ENCODE data around the gene FHIT. TPM values are rescaled to one million over a fixed set of nuclear protein-coding genes. Genes with fewer than 3 reads are reported as not detected.

Gene FHIT
- total RNA-seq, 1 experiment from 2014 or later, result 3.6 TPM

- no TSS peak for BruUV-seq (replicated peaks)
- POLR2A ChIA-PET (ENCODE audit: unreplicated experiment), result no interaction called here
- Histone ChIP-seq H2AFZ (ENCODE audit: low read length) (no peak overlapping the region), H3K36me3 (ENCODE audit: low read depth, low read length) (no peaks in the 10 kb centered on the region), H3K79me2 (ENCODE audit: low read length) (no peaks in the 10 kb centered on the region), H3K27me3 (ENCODE audit: low read length) (peaks cover 12% of the 10 kb centered on the region), H3K4me1 (ENCODE audit: insufficient read depth, low read length) (no peaks in the 10 kb centered on the region), H3K9me3 (ENCODE audit: low read length) (no peaks in the 10 kb centered on the region), H3K4me3 (ENCODE audit: low read length) (no peak overlapping the region), H3K4me2 (ENCODE audit: low read length) (no peak overlapping the region), H3F3A (ENCODE audit: low read length, unreplicated experiment) (no peaks in the 10 kb centered on the region), H3K27ac (ENCODE audit: low read length) (no peak overlapping the region), H3K9me2 (replicated peaks; ENCODE audit: low read length) (no peaks in the 10 kb centered on the region), H4K20me1 (ENCODE audit: low read length) (no peaks in the 10 kb centered on the region), H3K9ac (ENCODE audit: low read length) (no peak overlapping the region)
- intact Hi-C loops (cut with micrococcal nuclease), result no loop called here
- ATAC-seq (no peak), DNase-seq (no peak)
- CTCF ChIA-PET, result no interaction called here
- TF ChIP-seq EZH2phosphoT487 (IDR thresholded peaks at IDR 0.05; ENCODE audit: borderline replicate concordance, low read length) (no peak), CTCF (conservative IDR thresholded peaks at IDR 0.05; ENCODE audit: low read depth, low read length) (no peak), EZH2 (IDR thresholded peaks at IDR 0.05; ENCODE audit: low read length, unreplicated experiment) (no peak)
Observed at GRCh38 chr3:60133269-60134162, 1117.7 kb downstream of the FHIT start.

- no peaks in the 10 kb centered on the region for H4K20me1 ChIP-seq (ENCODE audit: low read length)
- ChIA-PET POLR2A (ENCODE audit: unreplicated experiment) (no interaction called here), CTCF (no interaction called here)
- no peaks in the 10 kb centered on the region for H3K4me1 ChIP-seq (ENCODE audit: insufficient read depth, low read length)
- H3K27me3 ChIP-seq (ENCODE audit: low read length), result peaks cover 12% of the 10 kb centered on the region
- H3K4me2 ChIP-seq (ENCODE audit: low read length), result no peak overlapping the region
- no peak overlapping the region for H2AFZ ChIP-seq (ENCODE audit: low read length)
- H3K27ac ChIP-seq (ENCODE audit: low read length), result no peak overlapping the region
- H3K9ac ChIP-seq (ENCODE audit: low read length), result no peak overlapping the region
- TF ChIP-seq EZH2phosphoT487 (IDR thresholded peaks at IDR 0.05; ENCODE audit: borderline replicate concordance, low read length) (no peak), CTCF (conservative IDR thresholded peaks at IDR 0.05; ENCODE audit: low read depth, low read length) (no peak), EZH2 (IDR thresholded peaks at IDR 0.05; ENCODE audit: low read length, unreplicated experiment) (no peak)
- no peaks in the 10 kb centered on the region for H3K9me3 ChIP-seq (ENCODE audit: low read length)
- intact Hi-C loops (cut with micrococcal nuclease), result no loop called here
- no peaks in the 10 kb centered on the region for H3K79me2 ChIP-seq (ENCODE audit: low read length)
- ATAC-seq (no peak), DNase-seq (no peak)
- H3F3A ChIP-seq (ENCODE audit: low read length, unreplicated experiment), result no peaks in the 10 kb centered on the region
- H3K36me3 ChIP-seq (ENCODE audit: low read depth, low read length), result no peaks in the 10 kb centered on the region
- H3K9me2 ChIP-seq (replicated peaks; ENCODE audit: low read length), result no peaks in the 10 kb centered on the region
- H3K4me3 ChIP-seq (ENCODE audit: low read length), result no peak overlapping the region
- no TSS peak for BruUV-seq (replicated peaks)
Observed at GRCh38 chr3:60131618-60132017, 1119.6 kb downstream of the FHIT start.

Measured in PC-3 (cell line).